WTC11 (cell line): ENCODE results near the gene PDZRN3. TPM values are rescaled to one million over a fixed set of nuclear protein-coding genes. Genes with fewer than 3 reads are reported as not detected.

Experiments
- ATAC-seq: fragments of 200-7000 bp; cut with Tn5 transposase; 2 replicates; pipeline ENCODE4 v1.10.0; 2021; ENCODE audit warnings: mild to moderate bottlenecking, moderate library complexity
- CTCF ChIA-PET: fragments of 300-600 bp; sonication (Branson Sonifier 250); formaldehyde crosslinking; loops from one replicate; lab custom pipeline; 2021; ENCODE audit warnings: antibody characterized with exemption; lab: Charles Lee
- POLR2A ChIA-PET: fragments of 350-600 bp; sonication (Branson Sonifier 250); formaldehyde crosslinking; loops from one replicate; lab custom pipeline; 2021; ENCODE audit warnings: antibody characterized with exemption; lab: Charles Lee
- DNase-seq: peaks from one replicate; pipeline ENCODE4 v3.0.0; 2021; ENCODE audit warnings: low spot score
- H3K27ac Mint-ChIP-seq: 2 replicates; pipeline ENCODE4 v1.8.0; 2021; ENCODE audit warnings: mixed read lengths
- H3K27me3 Mint-ChIP-seq: 2 replicates; pipeline ENCODE4 v1.8.0; 2021; ENCODE audit warnings: low read depth, mild to moderate bottlenecking, moderate library complexity, mixed read lengths
- H3K36me3 Mint-ChIP-seq: 2 replicates; pipeline ENCODE4 v1.8.0; 2021; ENCODE audit warnings: mixed read lengths
- H3K4me1 Mint-ChIP-seq: 2 replicates; pipeline ENCODE4 v1.8.0; 2022; ENCODE audit warnings: mixed read lengths
- H3K4me3 Mint-ChIP-seq: 2 replicates; pipeline ENCODE4 v1.8.0; 2021; ENCODE audit warnings: mild to moderate bottlenecking, moderate library complexity, mixed read lengths
- H3K9me3 Mint-ChIP-seq: 2 replicates; pipeline ENCODE4 v1.8.0; 2021; ENCODE audit warnings: mixed read lengths
- AR ChIP-seq: fragments of 250-450 bp; sonication (Bioruptor Pico); IDR thresholded peaks from 2 replicates; pipeline ENCODE4 v1.9.0; 2021; ENCODE audit warnings: mild to moderate bottlenecking
- CREB1 ChIP-seq: sonication (generic); formaldehyde crosslinking; IDR thresholded peaks from 2 replicates; pipeline ENCODE4 v1.8.0; 2023; ENCODE audit warnings: mild to moderate bottlenecking, missing genetic modification reagents
- E2F4 ChIP-seq: sonication (generic); formaldehyde crosslinking; IDR thresholded peaks from 2 replicates; pipeline ENCODE4 v1.8.1; 2022; ENCODE audit warnings: low read depth, mild to moderate bottlenecking, moderate library complexity, missing genetic modification reagents, borderline replicate concordance
- FOXK1 ChIP-seq: sonication (generic); formaldehyde crosslinking; IDR thresholded peaks from 2 replicates; pipeline ENCODE4 v1.8.0; 2022; ENCODE audit warnings: mild to moderate bottlenecking, moderate library complexity, missing genetic modification reagents
- GABPB1 ChIP-seq: sonication (generic); formaldehyde crosslinking; IDR thresholded peaks from 2 replicates; pipeline ENCODE4 v1.8.1; 2023; ENCODE audit warnings: mild to moderate bottlenecking, missing genetic modification reagents
- GTF2I ChIP-seq: fragments of 250-450 bp; sonication (Bioruptor Pico); conservative IDR thresholded peaks from 2 replicates; pipeline ENCODE4 v1.4.0; 2021; ENCODE audit warnings: mild to moderate bottlenecking
- TEAD1 ChIP-seq: sonication (generic); formaldehyde crosslinking; IDR thresholded peaks from 2 replicates; pipeline ENCODE4 v1.8.0; 2022; ENCODE audit warnings: mild to moderate bottlenecking, missing genetic modification reagents
- ZBTB43 ChIP-seq: sonication (generic); formaldehyde crosslinking; IDR thresholded peaks from 2 replicates; pipeline ENCODE4 v1.8.1; 2023; ENCODE audit warnings: mild to moderate bottlenecking, missing genetic modification reagents
- ZNF512 ChIP-seq: sonication (generic); formaldehyde crosslinking; IDR thresholded peaks from 2 replicates; pipeline ENCODE4 v1.8.1; 2022; ENCODE audit warnings: missing genetic modification reagents, borderline replicate concordance
- total RNA-seq: library from RNA; stranded (reverse); gene quantifications from 3 replicates; pipeline ENCODE4 v1.2.3, GENCODE V29; 2021
- TF ChIP-seq, protein P1 (sequence below): sonication (generic); formaldehyde crosslinking; IDR thresholded peaks from 2 replicates; pipeline ENCODE4 v1.8.0; 2023; ENCODE audit warnings: missing genetic modification reagents, mild to moderate bottlenecking, borderline replicate concordance
- TF ChIP-seq, protein P2 (sequence below): fragments of 250-450 bp; sonication (Bioruptor Pico); conservative IDR thresholded peaks from 2 replicates; pipeline ENCODE4 v1.9.0; 2021; ENCODE audit warnings: mild to moderate bottlenecking

The PDZRN3 gene
- total RNA-seq, 1 experiment from 2014 or later, result 9.5 TPM

DNA sequence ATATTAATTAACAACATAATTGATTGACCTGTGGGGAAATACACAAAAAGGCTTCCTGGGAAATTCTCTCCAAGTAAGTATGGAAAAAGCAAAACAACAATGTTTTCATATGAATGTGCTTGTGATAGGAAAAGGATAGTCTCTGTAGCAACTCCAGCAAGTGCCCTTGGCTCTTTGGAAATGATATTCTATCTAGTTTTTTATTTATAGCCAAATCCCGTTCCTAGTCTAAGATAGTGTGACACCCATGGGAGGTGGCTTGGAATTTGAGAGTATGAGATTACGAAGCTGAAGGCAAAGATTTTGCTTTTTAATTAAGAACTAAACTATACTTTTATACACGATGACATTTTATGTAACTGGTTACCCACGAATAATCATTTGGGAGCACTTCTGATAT is 119.9 kb downstream of the PDZRN3 start (continued):
- TF ChIP-seq, protein P1, sequence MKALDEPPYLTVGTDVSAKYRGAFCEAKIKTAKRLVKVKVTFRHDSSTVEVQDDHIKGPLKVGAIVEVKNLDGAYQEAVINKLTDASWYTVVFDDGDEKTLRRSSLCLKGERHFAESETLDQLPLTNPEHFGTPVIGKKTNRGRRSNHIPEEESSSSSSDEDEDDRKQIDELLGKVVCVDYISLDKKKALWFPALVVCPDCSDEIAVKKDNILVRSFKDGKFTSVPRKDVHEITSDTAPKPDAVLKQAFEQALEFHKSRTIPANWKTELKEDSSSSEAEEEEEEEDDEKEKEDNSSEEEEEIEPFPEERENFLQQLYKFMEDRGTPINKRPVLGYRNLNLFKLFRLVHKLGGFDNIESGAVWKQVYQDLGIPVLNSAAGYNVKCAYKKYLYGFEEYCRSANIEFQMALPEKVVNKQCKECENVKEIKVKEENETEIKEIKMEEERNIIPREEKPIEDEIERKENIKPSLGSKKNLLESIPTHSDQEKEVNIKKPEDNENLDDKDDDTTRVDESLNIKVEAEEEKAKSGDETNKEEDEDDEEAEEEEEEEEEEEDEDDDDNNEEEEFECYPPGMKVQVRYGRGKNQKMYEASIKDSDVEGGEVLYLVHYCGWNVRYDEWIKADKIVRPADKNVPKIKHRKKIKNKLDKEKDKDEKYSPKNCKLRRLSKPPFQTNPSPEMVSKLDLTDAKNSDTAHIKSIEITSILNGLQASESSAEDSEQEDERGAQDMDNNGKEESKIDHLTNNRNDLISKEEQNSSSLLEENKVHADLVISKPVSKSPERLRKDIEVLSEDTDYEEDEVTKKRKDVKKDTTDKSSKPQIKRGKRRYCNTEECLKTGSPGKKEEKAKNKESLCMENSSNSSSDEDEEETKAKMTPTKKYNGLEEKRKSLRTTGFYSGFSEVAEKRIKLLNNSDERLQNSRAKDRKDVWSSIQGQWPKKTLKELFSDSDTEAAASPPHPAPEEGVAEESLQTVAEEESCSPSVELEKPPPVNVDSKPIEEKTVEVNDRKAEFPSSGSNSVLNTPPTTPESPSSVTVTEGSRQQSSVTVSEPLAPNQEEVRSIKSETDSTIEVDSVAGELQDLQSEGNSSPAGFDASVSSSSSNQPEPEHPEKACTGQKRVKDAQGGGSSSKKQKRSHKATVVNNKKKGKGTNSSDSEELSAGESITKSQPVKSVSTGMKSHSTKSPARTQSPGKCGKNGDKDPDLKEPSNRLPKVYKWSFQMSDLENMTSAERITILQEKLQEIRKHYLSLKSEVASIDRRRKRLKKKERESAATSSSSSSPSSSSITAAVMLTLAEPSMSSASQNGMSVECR (CRISPR knock-in tag), result no peak

GRCh38 chr3:73504239-73504638 is 120.5 kb downstream of the PDZRN3 start:
- no peaks in the 10 kb centered on the region for H3K36me3 Mint-ChIP-seq
- DNase-seq (no peak), ATAC-seq (no peak)
- no peak overlapping the region for H3K27ac Mint-ChIP-seq
- CTCF ChIA-PET, result interaction anchor here (4.4 kb wide), 1 partner anchor 313 kb away, joined by 30 read pairs; no protein-coding TSS in a partner anchor
- no peaks in the 10 kb centered on the region for H3K27me3 Mint-ChIP-seq
- peaks cover 18% of the 10 kb centered on the region for H3K4me1 Mint-ChIP-seq
- no peaks in the 10 kb centered on the region for H3K9me3 Mint-ChIP-seq
- POLR2A ChIA-PET, result no interaction called here
- no peak for TF ChIP-seq FOXK1
- TF ChIP-seq, protein P2, sequence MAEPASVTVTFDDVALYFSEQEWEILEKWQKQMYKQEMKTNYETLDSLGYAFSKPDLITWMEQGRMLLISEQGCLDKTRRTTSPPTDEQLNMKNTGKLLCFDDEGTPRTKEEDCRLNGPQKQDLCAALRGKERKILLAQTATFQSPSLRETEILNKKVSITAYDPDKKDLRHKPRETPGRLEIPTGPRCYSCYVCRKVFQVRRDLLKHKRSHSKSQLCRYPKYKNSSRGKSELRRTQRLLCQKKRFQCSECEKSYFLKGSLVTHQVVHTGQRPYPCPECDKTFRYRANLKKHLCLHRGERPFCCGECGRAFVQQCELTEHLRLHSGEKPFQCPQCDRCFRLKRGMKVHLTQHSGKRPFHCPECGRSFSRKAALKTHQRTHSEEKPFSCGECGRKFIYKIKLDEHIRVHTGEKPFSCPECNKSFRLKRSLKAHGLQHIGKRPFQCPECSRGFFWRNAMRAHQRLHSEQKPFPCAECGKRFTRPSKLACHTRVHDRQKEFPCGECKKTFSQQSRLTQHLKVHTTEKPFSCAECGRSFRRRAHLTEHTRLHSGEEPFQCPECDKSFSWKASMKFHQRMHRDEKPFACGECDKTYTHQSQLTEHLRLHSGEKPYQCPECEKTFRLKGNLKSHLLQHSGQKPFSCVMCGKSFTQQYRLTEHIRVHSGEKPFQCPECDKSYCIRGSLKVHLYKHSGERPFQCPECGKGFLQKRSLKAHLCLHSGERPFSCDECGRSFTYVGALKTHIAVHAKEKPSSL (CRISPR knock-in tag), result no peak
- no peak for TF ChIP-seq GABPB1 (CRISPR knock-in tag)
- no peak for TF ChIP-seq CREB1 (CRISPR knock-in tag)
- no peak for TF ChIP-seq GTF2I (CRISPR knock-in tag)
- TF ChIP-seq ZBTB43 (CRISPR knock-in tag), result no peak
- no peak for TF ChIP-seq TEAD1 (CRISPR knock-in tag)
- no peak for TF ChIP-seq E2F4 (CRISPR knock-in tag)
- TF ChIP-seq ZNF512, result no peak
- TF ChIP-seq AR (CRISPR knock-in tag), result no peak
- TF ChIP-seq, all 79 proteins: peak for 0
- no peak overlapping the region for H3K4me3 Mint-ChIP-seq
